ENCODE results near the gene ARNT2.

DNA sequence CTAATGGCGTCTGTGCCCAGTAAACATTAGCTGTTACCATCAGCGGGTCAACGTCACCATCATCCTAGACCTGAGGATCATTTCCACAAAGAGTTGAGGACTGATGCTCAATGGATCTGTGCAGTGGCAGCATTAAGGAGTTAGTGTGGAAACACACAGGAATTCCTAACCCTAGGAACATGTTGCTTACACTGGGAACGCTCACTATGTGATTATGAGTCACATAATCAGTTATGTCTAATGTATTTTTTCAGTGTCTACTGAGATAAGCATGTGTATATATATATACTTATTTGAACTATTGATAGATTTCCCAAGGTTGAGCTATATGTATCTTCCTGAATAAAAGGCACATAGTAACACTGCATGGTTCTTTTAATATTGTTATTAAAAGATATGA, 19.0 kb downstream of the ARNT2 start:
- TF ChIP-seq CTCF (IDR thresholded peaks at IDR 0.05) (no peak), ZFX (IDR thresholded peaks at IDR 0.05; ENCODE audit: borderline replicate concordance) (no peak)

Measured in 22Rv1 (cell line).